Inflammatory macrophage treated with lipopolysaccharide for 1 hour (primary cell): ENCODE measurements around the gene SWT1.
A peak's percentile ranks its signal among the peaks of the same experiment; 100 is the strongest.
"Not testable (repeated sequence)": the region's sequence is repeated elsewhere in the genome, so short reads cannot be mapped to it uniquely, and the experiment has no call there.

Experiments used
- DNase-seq, 2 donors: peaks; one replicate each; pipeline ENCODE4 v3.0.0-alpha.2; 2020 to 2022

SWT1 gene

DNA sequence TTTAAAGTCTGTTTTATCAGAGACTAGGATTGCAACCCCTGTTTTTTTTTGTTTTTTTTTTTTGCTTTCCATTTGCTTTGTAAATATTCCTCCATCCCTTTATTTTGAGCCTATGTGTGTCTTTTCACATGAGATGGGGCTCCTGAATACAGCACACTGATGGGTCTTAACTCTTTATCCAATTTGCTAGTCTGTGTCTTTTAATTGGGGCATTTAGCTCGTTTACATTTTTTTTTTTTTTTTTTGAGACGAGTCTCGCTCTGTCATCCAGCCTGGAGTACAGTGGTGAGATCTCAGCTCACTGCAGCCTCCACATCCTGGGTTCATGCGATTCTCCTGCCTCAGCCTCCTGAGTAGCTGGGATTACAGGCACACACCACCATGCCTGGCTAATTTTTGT lies 41.7 kb downstream of the SWT1 start:
- not testable (repeated sequence) for DNase-seq

GRCh38 chr1:185200889-185201288 lies 43.9 kb downstream of the SWT1 start:
- DNase-seq, result no peak

DNA sequence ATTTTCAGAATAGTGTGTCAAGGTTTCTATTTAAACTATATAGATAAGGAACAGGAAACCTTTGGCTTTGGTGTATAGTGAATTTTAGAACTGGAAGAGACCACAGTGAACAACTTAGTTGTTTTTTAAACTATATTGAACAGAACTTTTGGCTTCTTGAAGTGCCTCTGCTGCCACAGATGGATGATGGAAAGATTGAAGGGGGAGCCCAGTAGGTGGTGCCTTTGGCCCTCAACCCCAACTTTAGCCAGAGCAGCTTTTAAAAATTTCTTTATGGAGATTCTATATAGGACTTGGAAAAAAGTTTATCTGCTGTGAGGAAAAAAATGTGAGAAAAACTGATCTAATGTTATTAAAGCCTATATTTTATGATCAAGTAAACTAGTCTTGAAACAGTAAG lies 50.2 kb downstream of the SWT1 start:
- no peak for DNase-seq

DNA sequence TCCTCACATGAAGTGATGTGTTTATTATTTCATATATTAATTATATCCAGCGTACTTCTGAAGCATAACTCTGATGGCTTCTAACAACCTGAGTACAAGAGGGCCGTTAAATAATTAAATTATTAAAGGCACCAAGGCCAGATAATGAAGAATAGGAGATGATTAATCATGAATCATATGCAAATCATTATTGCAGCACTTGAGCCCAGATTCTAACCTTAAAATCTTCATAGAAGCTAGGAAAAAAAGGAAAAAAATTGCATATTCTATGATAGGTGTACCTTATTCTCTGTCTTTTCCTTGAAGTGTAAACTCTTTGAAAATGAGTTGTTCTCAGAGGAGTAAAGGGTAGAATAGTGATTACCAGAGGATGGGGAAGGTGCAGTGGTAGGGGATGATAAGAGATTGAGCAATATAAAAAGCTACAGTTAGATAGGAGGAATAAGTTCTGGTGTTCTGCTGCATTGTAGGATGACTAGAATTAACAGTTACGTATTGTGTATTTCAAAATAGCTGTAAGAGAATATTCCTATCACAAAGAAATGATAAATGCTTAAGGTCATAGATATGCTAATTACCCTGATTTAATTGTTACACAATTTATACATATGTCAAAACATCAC lies 51.1 kb downstream of the SWT1 start:
- no peak for DNase-seq

DNA sequence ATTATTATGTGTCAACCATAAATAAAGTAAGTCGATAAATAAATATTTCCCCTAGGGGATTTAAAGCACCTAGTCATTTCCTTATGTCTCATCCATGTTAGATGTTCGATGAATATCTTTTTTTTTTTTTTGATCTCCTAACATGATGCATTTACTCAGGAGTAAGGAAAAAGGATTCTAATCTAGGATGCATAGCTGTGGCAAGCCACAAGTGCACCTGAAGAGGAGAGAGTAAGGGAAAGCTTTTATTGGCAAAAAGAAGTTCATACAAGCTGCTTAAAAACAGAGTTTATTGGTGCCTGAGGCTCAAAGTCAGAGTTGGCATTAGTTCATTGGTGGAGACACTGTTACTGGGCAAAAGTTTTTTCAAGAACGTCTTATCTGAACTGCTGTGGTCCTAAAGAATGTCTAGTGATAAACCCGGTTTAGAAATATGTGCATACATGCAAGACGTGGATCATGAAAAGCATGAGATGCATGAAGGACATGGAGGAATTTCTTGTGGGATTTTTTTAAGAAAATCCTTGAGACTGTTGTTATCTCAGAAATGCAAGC lies 51.7 kb downstream of the SWT1 start:
- no peak for DNase-seq

DNA sequence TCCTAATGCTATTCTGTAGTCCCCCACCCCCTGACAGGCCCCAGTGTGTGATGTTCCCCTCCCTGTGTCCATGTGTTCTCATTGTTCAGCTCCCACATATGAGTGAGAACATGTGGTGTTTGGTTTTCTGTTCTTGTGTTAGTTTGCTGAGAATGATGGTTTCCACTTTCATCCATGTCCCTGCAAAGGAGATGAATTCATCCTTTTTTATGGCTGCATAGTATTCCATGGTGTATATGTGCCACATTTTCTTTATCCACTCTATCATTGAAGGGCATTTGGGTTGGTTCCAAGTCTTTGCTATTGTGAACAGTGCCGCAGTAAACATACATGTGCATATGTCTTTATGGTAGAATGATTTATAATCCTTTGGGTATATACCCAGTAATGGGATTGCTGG lies 52.4 kb downstream of the SWT1 start:
- not testable (repeated sequence) for DNase-seq

DNA sequence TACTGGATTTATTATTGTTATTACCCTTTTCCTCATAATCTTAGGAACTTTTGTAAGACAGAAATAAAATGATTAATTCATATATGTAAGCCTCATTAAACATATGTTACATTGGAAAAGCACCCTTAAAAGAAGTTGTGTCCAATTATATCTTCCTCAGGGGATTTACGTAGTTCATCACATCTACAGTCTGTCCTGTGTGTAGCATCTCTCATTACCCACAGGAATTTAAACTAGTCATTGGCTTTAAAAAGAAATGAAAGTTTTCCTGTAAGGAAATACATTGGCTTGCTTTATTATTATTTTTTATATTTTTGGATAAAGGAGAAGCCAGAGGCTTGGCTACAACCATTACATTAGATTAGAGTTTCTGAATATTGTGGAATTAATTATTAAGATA lies 56.1 kb downstream of the SWT1 start:
- DNase-seq, result no peak

DNA sequence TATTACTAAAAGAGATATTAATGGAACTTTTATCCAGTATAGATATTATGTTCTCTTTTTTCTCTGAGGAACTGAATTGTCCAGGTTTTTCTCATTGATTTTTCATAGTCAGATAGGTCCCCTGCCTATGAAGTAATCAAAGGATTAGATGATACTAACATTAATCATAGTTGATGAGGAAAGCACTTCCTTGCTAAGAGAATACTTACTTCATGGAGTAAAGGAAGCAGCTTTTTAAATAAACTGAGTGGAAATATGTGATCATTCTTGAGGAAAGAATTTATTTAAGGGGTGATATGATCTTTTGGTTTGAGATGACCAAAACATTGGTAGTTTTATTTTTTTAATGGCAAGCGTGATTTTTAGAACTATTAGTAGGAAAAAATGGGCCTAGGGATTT lies 58.9 kb downstream of the SWT1 start:
- DNase-seq, result no peak

DNA sequence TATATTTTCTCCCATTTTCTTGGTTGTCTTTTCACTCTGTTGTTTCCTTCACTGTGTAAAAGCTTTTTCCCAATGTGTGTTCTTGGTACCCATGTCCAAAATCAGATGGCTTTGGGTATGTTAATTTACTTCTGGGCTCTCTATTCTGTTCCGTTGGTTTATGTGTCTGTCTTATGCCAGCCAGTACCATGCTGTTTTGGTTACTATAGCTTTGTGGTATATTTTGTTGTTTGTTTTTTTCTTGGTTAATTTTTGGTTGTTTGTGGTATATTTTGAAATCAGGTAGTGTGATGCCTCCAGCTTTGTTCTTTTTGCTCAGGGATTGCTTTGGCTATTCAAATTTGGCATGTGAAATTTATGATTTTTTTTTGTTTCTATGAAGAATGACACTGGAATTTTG lies 67.2 kb downstream of the SWT1 start:
- DNase-seq, result no peak

DNA sequence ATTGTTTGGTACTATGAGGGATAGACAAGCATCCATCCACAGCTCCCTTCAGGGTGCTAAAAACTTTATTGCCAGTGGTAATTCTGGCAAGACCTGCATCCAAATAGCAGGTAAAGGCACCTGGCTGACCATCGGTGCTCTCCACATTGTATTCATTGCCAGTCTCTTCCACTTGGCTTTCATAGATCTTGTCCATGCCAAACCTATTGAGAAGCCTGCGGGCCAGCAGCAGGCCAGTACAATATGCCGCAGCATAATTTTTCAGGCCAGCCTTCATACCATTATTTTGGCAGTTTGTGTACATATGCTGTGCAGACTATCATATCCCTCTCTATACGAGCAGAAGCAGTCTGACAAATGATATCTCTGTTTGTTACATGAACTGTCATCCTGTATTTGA lies 70.2 kb downstream of the SWT1 start:
- DNase-seq, result no peak

DNA sequence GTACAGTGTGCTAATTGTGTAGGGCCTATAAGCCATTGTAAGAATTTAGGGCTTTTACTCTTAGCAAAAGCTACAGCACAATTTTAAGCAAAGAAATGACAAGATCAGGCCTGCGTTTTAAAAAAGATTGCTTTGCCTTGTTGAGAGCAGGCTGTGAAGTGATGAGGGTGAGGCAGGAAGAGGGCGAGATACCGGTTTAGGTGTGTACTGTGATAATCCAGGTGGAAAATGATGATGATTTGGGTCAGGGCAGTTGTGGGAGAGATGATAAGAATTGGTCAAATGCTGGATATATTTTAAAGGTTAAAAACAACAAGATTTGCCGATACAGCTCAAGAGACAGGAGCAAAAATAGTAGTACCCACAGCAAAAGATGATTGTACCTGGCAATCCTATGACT lies 72.0 kb downstream of the SWT1 start:
- no peak for DNase-seq

DNA sequence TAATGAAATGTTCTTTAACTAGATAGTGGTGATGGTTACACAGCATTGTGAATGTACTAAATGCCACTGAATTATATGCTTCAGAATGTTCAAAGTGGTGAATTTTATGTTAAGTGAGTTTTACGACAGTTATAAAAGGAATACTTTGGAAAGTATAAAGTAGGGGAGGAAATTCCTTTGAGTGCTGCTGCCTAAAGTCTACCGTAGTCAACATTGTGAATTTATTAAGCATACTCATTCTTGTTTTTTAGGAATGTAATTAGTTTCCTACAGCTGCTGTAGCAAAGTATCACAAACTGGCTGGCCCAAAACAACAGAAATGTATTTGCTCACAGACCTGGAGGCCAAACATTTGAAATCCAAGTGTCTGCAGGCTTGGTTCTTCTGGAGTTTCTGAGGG lies 73.0 kb downstream of the SWT1 start:
- DNase-seq, result no peak

GRCh38 chr1:185232874-185233273 lies 75.9 kb downstream of the SWT1 start:
- no peak for DNase-seq

DNA sequence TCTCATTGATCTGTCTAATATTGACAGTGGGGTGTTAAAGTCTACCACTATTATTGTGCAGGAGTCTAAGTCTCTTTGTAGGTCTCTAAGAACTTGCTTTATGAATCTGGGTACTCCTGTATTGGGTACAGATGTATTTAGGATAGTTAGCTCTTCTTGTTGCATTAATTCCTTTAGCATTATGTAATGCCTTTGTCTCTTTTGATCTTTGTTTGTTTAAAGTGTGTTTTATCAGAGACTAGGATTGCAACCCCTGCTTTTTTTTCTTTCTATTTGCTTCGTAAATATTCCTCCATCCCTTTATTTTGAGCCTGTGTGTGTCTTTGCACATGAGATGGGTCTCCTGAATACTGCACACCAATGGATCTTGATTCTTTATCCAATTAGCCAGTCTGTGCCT lies 77.2 kb downstream of the SWT1 start:
- not testable (repeated sequence) for DNase-seq

DNA sequence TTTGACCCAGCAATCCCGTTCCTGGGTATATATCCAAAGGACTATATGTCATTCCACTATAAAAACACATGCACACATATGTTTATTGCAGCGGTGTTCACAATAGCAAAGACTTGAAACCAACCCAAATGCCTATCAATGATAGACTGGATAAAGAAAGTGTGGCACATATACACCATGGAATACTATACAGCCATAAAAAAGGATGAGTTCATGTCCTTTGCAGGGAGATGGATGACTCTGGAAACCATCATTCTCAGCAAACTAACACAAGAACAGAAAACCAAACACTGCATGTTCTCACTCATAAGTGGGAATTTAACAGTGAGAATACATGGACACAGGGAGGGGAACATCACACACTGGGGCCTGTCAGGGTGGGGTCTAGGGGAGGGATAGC lies 80.2 kb downstream of the SWT1 start:
- DNase-seq, result not testable (repeated sequence)

GRCh38 chr1:185237661-185238060 lies 80.7 kb downstream of the SWT1 start:
- DNase-seq, result no peak

GRCh38 chr1:185238447-185238846 lies 81.5 kb downstream of the SWT1 start:
- DNase-seq, result peak; percentile 13 to 20

GRCh38 chr1:185239861-185240260 lies 82.9 kb downstream of the SWT1 start:
- no peak for DNase-seq

- no peak for DNase-seq
These were observed 84.2 kb downstream of the SWT1 start for GRCh38 chr1:185241127-185241526.

GRCh38 chr1:185244015-185244747 lies 87.2 kb downstream of the SWT1 start:
- peak; percentile 45 to 73 for DNase-seq

DNA sequence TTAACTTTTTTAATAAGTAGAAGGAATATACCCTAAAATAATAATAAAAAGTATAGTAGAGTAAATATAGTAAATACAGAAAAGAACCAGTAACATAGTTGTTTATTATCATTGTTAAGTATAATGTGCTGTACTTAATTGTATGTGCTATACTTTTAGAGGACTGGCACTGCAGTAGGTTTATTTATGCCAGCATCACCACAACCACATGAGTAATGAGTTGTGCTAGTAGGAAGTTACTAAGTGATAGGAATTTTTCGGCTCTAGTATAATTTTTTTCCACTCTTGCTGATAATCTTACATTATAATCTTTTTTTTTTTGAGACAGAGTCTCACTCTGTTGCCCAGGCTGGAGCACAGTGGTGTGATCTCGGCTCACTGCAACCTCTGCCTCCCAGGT lies 88.5 kb downstream of the SWT1 start:
- no peak for DNase-seq

DNA sequence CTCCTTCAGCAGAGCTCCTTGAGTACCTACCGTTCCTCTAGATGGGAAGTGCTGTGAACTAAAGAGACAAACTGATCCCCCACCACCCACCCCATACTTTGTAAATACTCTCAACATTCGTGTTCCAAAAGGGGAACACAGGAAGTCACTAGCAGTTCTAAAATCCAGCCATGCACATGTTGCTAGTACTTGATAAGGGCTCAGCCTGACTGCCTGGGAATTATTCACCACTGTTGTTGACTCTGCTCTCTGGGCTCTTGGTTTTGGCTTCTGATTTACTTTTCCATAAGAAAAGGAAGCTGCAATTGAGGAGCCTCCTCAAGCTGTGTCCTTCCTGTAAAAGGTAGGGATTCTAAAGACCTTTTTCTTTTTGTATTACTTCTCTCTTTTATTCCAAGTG lies 92.6 kb downstream of the SWT1 start:
- no peak for DNase-seq

DNA sequence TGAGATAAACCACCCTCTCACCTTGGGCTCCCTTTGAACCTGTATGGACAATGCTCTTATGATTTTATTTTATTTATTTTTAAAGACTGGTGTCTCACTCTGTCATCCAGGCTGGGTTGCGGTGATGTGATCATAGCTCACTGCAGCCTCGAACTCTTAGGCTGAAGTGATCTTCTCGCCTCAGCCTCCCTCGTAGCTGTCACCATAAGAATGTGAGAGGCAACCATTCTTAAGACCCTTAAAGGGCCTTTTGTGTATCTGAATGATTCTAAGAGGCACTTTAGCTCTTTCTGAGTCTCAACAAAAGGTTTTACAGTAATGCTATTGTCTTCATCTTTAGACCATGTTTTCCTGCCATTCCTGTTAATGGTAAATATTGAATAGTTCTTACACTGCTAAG lies 93.1 kb downstream of the SWT1 start:
- DNase-seq, result no peak

- DNase-seq, result not testable (repeated sequence)
These were observed 95.0 kb downstream of the SWT1 start for GRCh38 chr1:185251928-185252327.

DNA sequence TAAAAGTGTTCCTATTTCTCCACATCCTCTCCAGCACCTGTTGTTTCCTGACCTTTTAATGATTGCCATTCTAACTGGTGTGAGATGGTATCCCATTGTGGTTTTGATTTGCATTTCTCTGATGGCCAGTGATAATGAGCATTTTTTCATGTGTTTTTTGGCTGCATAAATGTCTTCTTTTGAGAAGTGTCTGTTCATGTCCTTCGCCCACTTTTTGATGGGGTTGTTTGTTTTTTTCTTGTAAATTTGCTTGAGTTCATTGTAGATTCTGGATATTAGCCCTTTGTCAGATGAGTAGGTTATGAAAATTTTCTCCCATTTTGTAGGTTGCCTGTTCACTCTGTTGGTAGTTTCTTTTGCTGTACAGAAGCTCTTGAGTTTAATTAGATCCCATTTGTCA lies 95.4 kb downstream of the SWT1 start:
- not testable (repeated sequence) for DNase-seq
